ENCODE measurements around the gene FBXL13.

DNA sequence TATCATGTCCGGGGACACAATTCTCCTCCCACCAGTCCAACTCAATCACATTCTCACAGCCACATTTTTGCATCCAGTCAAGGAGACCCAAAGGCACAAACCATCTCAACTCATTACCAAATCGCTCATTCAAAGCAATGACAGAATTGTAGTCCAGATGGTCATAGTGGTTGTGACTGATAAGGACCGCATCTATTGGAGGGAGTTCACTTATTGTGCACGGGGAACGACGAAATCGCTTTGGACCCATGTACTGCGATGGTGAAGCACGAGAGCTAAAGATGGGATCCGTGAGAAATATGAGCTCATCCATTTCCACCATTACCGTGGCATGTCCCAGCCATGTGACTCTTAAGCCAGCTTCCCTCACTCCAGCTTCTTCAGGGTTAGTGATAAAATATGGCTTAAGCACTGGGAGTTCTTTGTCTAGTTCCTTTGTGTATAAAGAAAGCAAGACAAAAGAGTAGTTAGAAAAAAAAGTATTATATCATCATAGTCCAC, 45.2 kb upstream of the FBXL13 start:
- TF ChIP-seq CTCF (IDR thresholded peaks at IDR 0.05) (no peak), POLR2A (IDR thresholded peaks at IDR 0.05) (no peak)
